B cell (primary cell): ENCODE measurements around the gene IGSF22.

Experiments used
- EZH2 ChIP-seq: IDR thresholded peaks from 2 replicates; pipeline ENCODE4 v1.6.1; 2012; ENCODE audit warnings: borderline replicate concordance, low read depth, mild to moderate bottlenecking, moderate library complexity, low read length; ENCODE audit not compliant: insufficient read depth, poor library complexity, severe bottlenecking
- TF ChIP-seq, protein P1 (sequence below): fragments of 200-600 bp; IDR thresholded peaks from one replicate; pipeline ENCODE4 v1.8.0; 2022; ENCODE audit warnings: antibody characterized with exemption, mild to moderate bottlenecking

DNA sequence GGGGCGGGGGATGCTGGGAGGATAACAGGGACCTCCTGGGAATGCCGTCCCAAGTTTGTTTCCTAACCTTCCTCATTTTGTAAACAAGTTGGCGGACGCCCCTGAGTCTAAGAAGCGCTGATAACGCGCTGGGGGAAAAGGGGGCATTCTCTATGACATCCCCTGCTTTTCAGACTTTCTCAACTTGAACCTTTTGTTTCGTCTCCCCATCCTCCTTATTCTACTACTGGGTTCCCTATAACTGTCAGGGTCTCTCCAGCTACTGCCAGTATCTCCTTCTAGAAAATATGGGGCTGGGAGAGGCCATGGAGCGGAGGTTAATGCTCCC, 26.8 kb downstream of the IGSF22 start:
- TF ChIP-seq, protein P1, sequence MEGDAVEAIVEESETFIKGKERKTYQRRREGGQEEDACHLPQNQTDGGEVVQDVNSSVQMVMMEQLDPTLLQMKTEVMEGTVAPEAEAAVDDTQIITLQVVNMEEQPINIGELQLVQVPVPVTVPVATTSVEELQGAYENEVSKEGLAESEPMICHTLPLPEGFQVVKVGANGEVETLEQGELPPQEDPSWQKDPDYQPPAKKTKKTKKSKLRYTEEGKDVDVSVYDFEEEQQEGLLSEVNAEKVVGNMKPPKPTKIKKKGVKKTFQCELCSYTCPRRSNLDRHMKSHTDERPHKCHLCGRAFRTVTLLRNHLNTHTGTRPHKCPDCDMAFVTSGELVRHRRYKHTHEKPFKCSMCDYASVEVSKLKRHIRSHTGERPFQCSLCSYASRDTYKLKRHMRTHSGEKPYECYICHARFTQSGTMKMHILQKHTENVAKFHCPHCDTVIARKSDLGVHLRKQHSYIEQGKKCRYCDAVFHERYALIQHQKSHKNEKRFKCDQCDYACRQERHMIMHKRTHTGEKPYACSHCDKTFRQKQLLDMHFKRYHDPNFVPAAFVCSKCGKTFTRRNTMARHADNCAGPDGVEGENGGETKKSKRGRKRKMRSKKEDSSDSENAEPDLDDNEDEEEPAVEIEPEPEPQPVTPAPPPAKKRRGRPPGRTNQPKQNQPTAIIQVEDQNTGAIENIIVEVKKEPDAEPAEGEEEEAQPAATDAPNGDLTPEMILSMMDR: no peak
- no peak for TF ChIP-seq EZH2
